H1 (cell line): Measurements from ENCODE around the gene TM4SF20. TPM values are rescaled to one million over a fixed set of nuclear protein-coding genes. Genes with fewer than 3 reads are reported as not detected.

Experiments
- CTCF ChIA-PET: fragments of 300-600 bp; sonication (Branson Sonifier 250); formaldehyde crosslinking; loops from one replicate; lab custom pipeline; 2021; ENCODE audit not compliant: partially characterized antibody; lab: Charles Lee
- POLR2A ChIA-PET: fragments of 300-600 bp; sonication (Branson Sonifier 250); formaldehyde crosslinking; loops from one replicate; lab custom pipeline; 2021; ENCODE audit warnings: inconsistent platforms; ENCODE audit not compliant: partially characterized antibody; lab: Charles Lee
- DNase-seq, 2 experiments: peaks; one replicate each; pipeline versions ENCODE4 v3.0.0 to v3.0.0-alpha.2; 2010 to 2022; ENCODE audit warnings: low spot score in 2 of 2, low read depth in 1 of 2, mixed read lengths in 1 of 2
- FAIRE-seq: peaks from 2 replicates; lab custom pipeline; 2011; peaks lifted over from hg19 to GRCh38; lab: Jason Lieb, UNC
- H2AFZ ChIP-seq: 2 replicates; pipeline ENCODE4 v1.8.1; 2012; ENCODE audit warnings: low read length, inconsistent platforms
- H2AK5ac ChIP-seq: 2 replicates; pipeline ENCODE4 v1.6.1; 2013; ENCODE audit warnings: low read depth, low read length
- H2BK120ac ChIP-seq: replicated peaks from 2 replicates; pipeline ENCODE3; 2013; ENCODE audit warnings: low read depth, low read length, inconsistent platforms
- H2BK12ac ChIP-seq: 2 replicates; pipeline ENCODE4 v1.6.1; 2013; ENCODE audit warnings: low read depth, low read length
- H2BK15ac ChIP-seq: 2 replicates; pipeline ENCODE4 v1.6.1; 2013; ENCODE audit warnings: low read length
- H2BK20ac ChIP-seq: 2 replicates; pipeline ENCODE4 v1.6.1; 2013; ENCODE audit warnings: low read length
- H2BK5ac ChIP-seq: 2 replicates; pipeline ENCODE4 v1.6.1; 2013; ENCODE audit warnings: low read depth, low read length
- H3K14ac ChIP-seq: 2 replicates; pipeline ENCODE4 v1.6.1; 2013; ENCODE audit warnings: inconsistent platforms; ENCODE audit not compliant: insufficient read length
- H3K18ac ChIP-seq: 2 replicates; pipeline ENCODE4 v1.6.1; 2013; ENCODE audit warnings: low read length; ENCODE audit errors: extremely low read depth
- H3K23ac ChIP-seq: 2 replicates; pipeline ENCODE4 v1.6.1; 2013; ENCODE audit warnings: inconsistent platforms; ENCODE audit not compliant: insufficient read length
- H3K23me2 ChIP-seq: 2 replicates; pipeline ENCODE4 v1.6.1; 2013; ENCODE audit warnings: low read depth, low read length
- H3K27ac ChIP-seq: 2 replicates; pipeline ENCODE4 v1.6.1; 2011; ENCODE audit warnings: low read depth, low read length, inconsistent platforms
- H3K27me3 ChIP-seq, 4 experiments: replicated peaks in 1 of 4; 1 replicate in 1 of 4; 2 replicates in 3 of 4; pipeline versions ENCODE4 v1.6.1 to v1.8.1; 2011 to 2013; ENCODE audit warnings: low read length in 3 of 4, mild to moderate bottlenecking in 3 of 4, inconsistent platforms in 2 of 4, mixed read lengths in 2 of 4, moderate library complexity in 1 of 4; ENCODE audit not compliant: control insufficient read depth in 3 of 4, insufficient read depth in 3 of 4; ENCODE audit errors: extremely low read depth in 1 of 4
- H3K36me3 ChIP-seq, 4 experiments: 2 replicates each; pipeline versions ENCODE4 v1.6.1 to v1.8.1; 2011 to 2013; ENCODE audit warnings: mild to moderate bottlenecking in 4 of 4, low read length in 3 of 4, moderate library complexity in 2 of 4, control low read depth in 1 of 4, inconsistent platforms in 1 of 4; ENCODE audit not compliant: insufficient read depth in 4 of 4, control insufficient read depth in 2 of 4
- H3K4ac ChIP-seq: replicated peaks from 2 replicates; pipeline ENCODE3; 2013; ENCODE audit warnings: low read length, low read depth, mixed read lengths, inconsistent platforms; ENCODE audit not compliant: insufficient read length
- H3K4me1 ChIP-seq, 4 experiments: replicated peaks in 1 of 4; 1 replicate in 1 of 4; 2 replicates in 3 of 4; pipeline versions ENCODE4 v1.6.1 to v1.8.1; 2011 to 2013; ENCODE audit warnings: low read length in 3 of 4, inconsistent platforms in 2 of 4, mixed read lengths in 1 of 4; ENCODE audit not compliant: insufficient read depth in 4 of 4, control insufficient read depth in 3 of 4
- H3K4me2 ChIP-seq, 2 experiments: 2 replicates each; pipeline versions ENCODE4 v1.6.1 to v1.8.1; 2011 to 2013; ENCODE audit warnings: low read depth in 2 of 2, low read length in 2 of 2, control low read depth in 1 of 2, inconsistent platforms in 1 of 2, mild to moderate bottlenecking in 1 of 2; ENCODE audit not compliant: insufficient read depth in 1 of 2
- H3K4me3 ChIP-seq, 4 experiments: fragments of 200-600, 300-600 bp in 1 of 4; sonication (generic), shearing (Covaris generic), sonication (Bioruptor Twin) in 1 of 4; 2 replicates each; pipeline versions ENCODE4 v1.5.1 to v1.8.1; 2011 to 2016; ENCODE audit warnings: low read length in 4 of 4, low read depth in 3 of 4, control low read depth in 2 of 4, inconsistent platforms in 2 of 4, mild to moderate bottlenecking in 2 of 4, mixed read lengths in 1 of 4, moderate library complexity in 1 of 4; ENCODE audit not compliant: insufficient read depth in 2 of 4; ENCODE audit errors: extremely low read depth in 1 of 4
- H3K56ac ChIP-seq: replicated peaks from 2 replicates; pipeline ENCODE3; 2013; ENCODE audit warnings: low read depth, mild to moderate bottlenecking, mixed read lengths, low read length, inconsistent platforms; ENCODE audit not compliant: insufficient read length
- H3K79me1 ChIP-seq: 2 replicates; pipeline ENCODE4 v1.6.1; 2013; ENCODE audit warnings: low read depth, low read length, control low read depth
- H3K79me2 ChIP-seq, 2 experiments: 2 replicates each; pipeline versions ENCODE4 v1.6.1 to v1.8.1; 2012 to 2013; ENCODE audit warnings: low read length in 2 of 2, mild to moderate bottlenecking in 2 of 2, inconsistent platforms in 1 of 2; ENCODE audit not compliant: insufficient read depth in 2 of 2, control insufficient read depth in 1 of 2
- H3K9ac ChIP-seq, 4 experiments: replicated peaks in 1 of 4; 1 replicate in 1 of 4; 2 replicates in 3 of 4; pipeline versions ENCODE4 v1.6.1 to v1.8.1; 2011 to 2013; ENCODE audit warnings: low read depth in 3 of 4, low read length in 3 of 4, control low read depth in 2 of 4, mild to moderate bottlenecking in 2 of 4, moderate library complexity in 2 of 4, inconsistent platforms in 1 of 4; ENCODE audit errors: extremely low read depth in 1 of 4
- H3K9me3 ChIP-seq, 2 experiments: 2 replicates each; pipeline versions ENCODE4 v1.6.1 to v1.8.1; 2012 to 2013; ENCODE audit warnings: mild to moderate bottlenecking in 2 of 2, moderate library complexity in 2 of 2, control low read depth in 1 of 2, inconsistent platforms in 1 of 2, low read depth in 1 of 2, low read length in 1 of 2, mixed read lengths in 1 of 2; ENCODE audit not compliant: insufficient read depth in 2 of 2
- H4K20me1 ChIP-seq, 2 experiments: replicated peaks in 1 of 2; 2 replicates each; pipeline versions ENCODE3 to v1.8.1; 2011 to 2013; ENCODE audit warnings: inconsistent platforms in 2 of 2, low read length in 2 of 2, mild to moderate bottlenecking in 1 of 2; ENCODE audit not compliant: insufficient read depth in 2 of 2, control insufficient read depth in 1 of 2
- H4K5ac ChIP-seq: 2 replicates; pipeline ENCODE4 v1.6.1; 2013; ENCODE audit warnings: low read length, low read depth, mixed read lengths, inconsistent platforms; ENCODE audit not compliant: insufficient read length
- H4K8ac ChIP-seq: 2 replicates; pipeline ENCODE4 v1.8.0; 2013; ENCODE audit warnings: mild to moderate bottlenecking, moderate library complexity, low read length, inconsistent platforms; ENCODE audit not compliant: insufficient read depth; ENCODE audit errors: extremely low read depth
- H4K91ac ChIP-seq: replicated peaks from 2 replicates; pipeline ENCODE3; 2013; ENCODE audit warnings: low read length, mixed read lengths, inconsistent platforms; ENCODE audit not compliant: insufficient read length
- BACH1 ChIP-seq: IDR thresholded peaks from 2 replicates; pipeline ENCODE4 v1.6.1; 2012; ENCODE audit warnings: low read length, improper control_type of control experiment
- CBX5 ChIP-seq: fragments of 300-800, 300-1000 bp; sonication (generic); IDR thresholded peaks from 2 replicates; pipeline ENCODE4 v1.7.1; 2016; ENCODE audit warnings: antibody characterized with exemption, low read length, low read depth
- CBX8 ChIP-seq: fragments of 300-800, 300-1000 bp; sonication (generic); IDR thresholded peaks from 2 replicates; pipeline ENCODE4 v1.7.1; 2016; ENCODE audit warnings: low read depth, low read length, borderline replicate concordance
- EZH2 ChIP-seq: fragments of 200-600 bp; sonication (generic); IDR thresholded peaks from 2 replicates; pipeline ENCODE4 v1.7.1; 2012; ENCODE audit warnings: low read depth, mild to moderate bottlenecking, moderate library complexity, low read length, inconsistent platforms; ENCODE audit not compliant: severe bottlenecking
- GTF2F1 ChIP-seq: IDR thresholded peaks from 2 replicates; pipeline ENCODE4 v1.6.1; 2012; ENCODE audit warnings: low read depth, low read length, improper control_type of control experiment, borderline replicate concordance
- KDM4A ChIP-seq: IDR thresholded peaks from one replicate; pipeline ENCODE4 v1.7.1; 2012; ENCODE audit warnings: low read depth, mild to moderate bottlenecking, moderate library complexity, low read length, inconsistent platforms; ENCODE audit not compliant: severe bottlenecking
- KDM5A ChIP-seq: fragments of 200-600 bp; IDR thresholded peaks from 2 replicates; pipeline ENCODE4 v1.7.1; 2012; ENCODE audit warnings: mild to moderate bottlenecking, low read length, inconsistent platforms, mixed read lengths
- RAD21 ChIP-seq, 2 experiments: IDR thresholded peaks in 1 of 2; conservative IDR thresholded peaks in 1 of 2; 2 replicates each; pipeline ENCODE4 v1.6.1; 2011; ENCODE audit warnings: low read depth in 2 of 2, low read length in 2 of 2, improper control_type of control experiment in 1 of 2, inconsistent platforms in 1 of 2, mild to moderate bottlenecking in 1 of 2, moderate library complexity in 1 of 2
- RNF2 ChIP-seq: fragments of 200-900, 300-1000 bp; sonication (generic); IDR thresholded peaks from 2 replicates; pipeline ENCODE4 v1.7.1; 2016; ENCODE audit warnings: borderline replicate concordance, low read depth, mild to moderate bottlenecking, antibody characterized with exemption, low read length; ENCODE audit not compliant: poor library complexity, severe bottlenecking; ENCODE audit errors: missing control alignments
- SP2 ChIP-seq: IDR thresholded peaks from 2 replicates; pipeline ENCODE4 v1.6.1; 2012; ENCODE audit warnings: mild to moderate bottlenecking, low read length, inconsistent platforms
- SP4 ChIP-seq: IDR thresholded peaks from 2 replicates; pipeline ENCODE4 v1.6.1; 2012; ENCODE audit warnings: low read length, inconsistent platforms
- SRF ChIP-seq: IDR thresholded peaks from 2 replicates; pipeline ENCODE4 v1.6.1; 2011; ENCODE audit warnings: mild to moderate bottlenecking, low read depth, low read length, moderate library complexity
- TCF12 ChIP-seq: IDR thresholded peaks from 2 replicates; pipeline ENCODE4 v1.6.1; 2011; ENCODE audit warnings: low read depth, mild to moderate bottlenecking, low read length
- WGBS, 2 experiments: shearing (Covaris generic) in 1 of 2; methylation state at CpG; one replicate each; pipeline versions ENCODE4 v1.1.6 to v1.1.7; 2013 to 2015; ENCODE audit warnings: low lambda C conversion rate in 2 of 2, mixed read lengths in 2 of 2, inconsistent platforms in 1 of 2, low coverage in 1 of 2, missing lambda C conversion rate in 1 of 2; ENCODE audit not compliant: insufficient replicate concordance in 2 of 2, insufficient coverage in 1 of 2, insufficient read length in 1 of 2; ENCODE audit errors: extremely low coverage in 1 of 2, missing lambda C conversion rate in 1 of 2; 5-methylcytosine and 5-hydroxymethylcytosine counted together
- polyA plus RNA-seq, 7 experiments: library from polyadenylated mRNA; depleted of rRNA in 3 of 7; stranded (reverse) in 5 of 7; unstranded in 2 of 7; fragments of >200 nt in 5 of 7; fragments of 200-250 nt in 2 of 7; gene quantifications; 1 replicate in 5 of 7; 2 replicates in 1 of 7; 4 replicates in 1 of 7; pipeline versions ENCODE4 v1.2.1 to v1.2.3, GENCODE V29; 2011 to 2013; ENCODE audit warnings: missing spikeins in 2 of 7, mixed read lengths in 2 of 7
- total RNA-seq: library from RNA; stranded (reverse); fragmentation: NEBNext Ultra II Directional; extraction: Animal tissue kit (Norgen Biotek cat#: 25700); gene quantifications from 2 replicates; pipeline ENCODE4 v1.2.1, GENCODE V29; 2021
- TF ChIP-seq, protein P1 (sequence below): IDR thresholded peaks from 2 replicates; pipeline ENCODE4 v1.6.1; 2012; ENCODE audit warnings: inconsistent platforms

Gene TM4SF20
- total and polyA plus RNA-seq, 2 of the 8 experiments (the other 6 are each of a cell fraction or from before 2014, with no cell fraction given) = not detected

DNA sequence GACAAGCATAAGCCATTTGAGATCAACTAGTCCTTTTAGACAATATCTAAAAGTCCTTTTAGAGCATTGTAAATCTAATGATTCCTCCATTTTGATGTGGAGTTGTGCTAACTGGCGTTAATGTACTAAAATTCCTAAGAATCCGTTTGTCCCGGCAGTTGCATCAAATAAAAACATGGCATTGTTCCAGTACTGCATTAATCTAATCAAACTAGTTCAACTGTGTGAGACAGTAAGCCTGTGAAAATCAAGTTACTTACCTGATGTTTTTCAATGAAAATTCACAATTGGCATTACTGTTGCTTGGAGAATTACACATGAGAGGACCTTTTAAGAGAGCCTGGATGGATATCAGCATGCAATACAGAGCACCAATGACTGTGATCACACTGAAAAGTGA is 13.3 kb downstream of the TM4SF20 start:
- H3K4me2 ChIP-seq = no peak overlapping the region
- H2BK12ac ChIP-seq = no peak overlapping the region
- no peak for FAIRE-seq
- H3K56ac ChIP-seq = no peak overlapping the region
- no peaks in the 10 kb centered on the region for H3K27me3 ChIP-seq
- POLR2A ChIA-PET = no interaction called here
- no peak overlapping the region for H3K18ac ChIP-seq
- H4K5ac ChIP-seq = no peak overlapping the region
- no peaks in the 10 kb centered on the region for H3K79me1 ChIP-seq
- H2AK5ac ChIP-seq = no peak overlapping the region
- H3K79me2 ChIP-seq = no peaks in the 10 kb centered on the region
- WGBS, 2 experiments = 97% methylated on average over 3 of the region's 3 CpGs; no CpG with 5 or more reads in 1 of the 2 experiments
- H2BK20ac ChIP-seq = no peak overlapping the region
- H2BK15ac ChIP-seq = no peak overlapping the region
- no peak overlapping the region for H2AFZ ChIP-seq
- H3K4me3 ChIP-seq = no peak overlapping the region
- CTCF ChIA-PET = no interaction called here
- no peak overlapping the region for H3K14ac ChIP-seq
- H3K36me3 ChIP-seq = 0 out of 8 replicates have a peak, but pooled peaks cover 0 to 1% (median 0%) of the 10 kb centered on the region in 4 experiments
- no peak overlapping the region for H3K23ac ChIP-seq
- H4K8ac ChIP-seq = no peak overlapping the region
- no peaks in the 10 kb centered on the region for H3K4me1 ChIP-seq
- H3K9me3 ChIP-seq = no peaks in the 10 kb centered on the region
- H2BK120ac ChIP-seq = no peak overlapping the region
- no peak overlapping the region for H3K27ac ChIP-seq
- no peaks in the 10 kb centered on the region for H3K23me2 ChIP-seq
- no peak overlapping the region for H3K9ac ChIP-seq
- no peak overlapping the region for H2BK5ac ChIP-seq
- H4K20me1 ChIP-seq = no peaks in the 10 kb centered on the region
- no peak overlapping the region for H4K91ac ChIP-seq
- no peak for DNase-seq
- no peak overlapping the region for H3K4ac ChIP-seq
- no peak for TF ChIP-seq RNF2
- TF ChIP-seq SRF = no peak
- TF ChIP-seq CBX8 = no peak
- TF ChIP-seq SP2 = no peak
- TF ChIP-seq, protein P1, sequence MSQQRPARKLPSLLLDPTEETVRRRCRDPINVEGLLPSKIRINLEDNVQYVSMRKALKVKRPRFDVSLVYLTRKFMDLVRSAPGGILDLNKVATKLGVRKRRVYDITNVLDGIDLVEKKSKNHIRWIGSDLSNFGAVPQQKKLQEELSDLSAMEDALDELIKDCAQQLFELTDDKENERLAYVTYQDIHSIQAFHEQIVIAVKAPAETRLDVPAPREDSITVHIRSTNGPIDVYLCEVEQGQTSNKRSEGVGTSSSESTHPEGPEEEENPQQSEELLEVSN = no peak
- no peak for TF ChIP-seq SP4
- no peak for TF ChIP-seq EZH2
- TF ChIP-seq KDM5A = no peak
- TF ChIP-seq RAD21 (IDR thresholded peaks at IDR 0.05 in 1 of 2, conservative IDR thresholded peaks at IDR 0.05 in 1 of 2; ENCODE audit: low read depth in 2 of 2, low read length in 2 of 2) = no peak
- TF ChIP-seq TCF12 = no peak
- no peak for TF ChIP-seq KDM4A
- no peak for TF ChIP-seq GTF2F1
- TF ChIP-seq CBX5 = no peak
- TF ChIP-seq BACH1 = no peak
